DMS79 treated with DMSO at 0.1 percent for 48 hours (cell line): Measurements from ENCODE around the gene LRRC55.

ENCODE experiments used
- DNase-seq: peaks from one replicate; lab custom pipeline; 2025; lab: John Stamatoyannopoulos, UW

The LRRC55 gene

GRCh38 chr11:57237204-57237681 is 55.5 kb downstream of the LRRC55 start, which contains the start of gene APLNR:
Gene APLNR, minus strand, starts transcription at chr11:57237250. Its CDS starts 246 bp downstream, at chr11:57237004.
- no peak for DNase-seq

- DNase-seq, result no peak
Observed at GRCh38 chr11:57239348-57239747, 57.6 kb downstream of the LRRC55 start.

GRCh38 chr11:57240007-57240406 is 58.3 kb downstream of the LRRC55 start:
- no peak for DNase-seq

- DNase-seq, result no peak
Observed at GRCh38 chr11:57240757-57241156, 59.0 kb downstream of the LRRC55 start.
